Measurements from ENCODE around the gene SLC22A31. TPM values are rescaled to one million over a fixed set of nuclear protein-coding genes. Genes with fewer than 3 reads are reported as not detected.
"Not testable (repeated sequence)": the region's sequence is repeated elsewhere in the genome, so short reads cannot be mapped to it uniquely, and the experiment has no call there.

The SLC22A31 gene
- total and polyA plus RNA-seq, 5 donors from 2014 or later = 0.14 TPM; not detected in 4

DNA sequence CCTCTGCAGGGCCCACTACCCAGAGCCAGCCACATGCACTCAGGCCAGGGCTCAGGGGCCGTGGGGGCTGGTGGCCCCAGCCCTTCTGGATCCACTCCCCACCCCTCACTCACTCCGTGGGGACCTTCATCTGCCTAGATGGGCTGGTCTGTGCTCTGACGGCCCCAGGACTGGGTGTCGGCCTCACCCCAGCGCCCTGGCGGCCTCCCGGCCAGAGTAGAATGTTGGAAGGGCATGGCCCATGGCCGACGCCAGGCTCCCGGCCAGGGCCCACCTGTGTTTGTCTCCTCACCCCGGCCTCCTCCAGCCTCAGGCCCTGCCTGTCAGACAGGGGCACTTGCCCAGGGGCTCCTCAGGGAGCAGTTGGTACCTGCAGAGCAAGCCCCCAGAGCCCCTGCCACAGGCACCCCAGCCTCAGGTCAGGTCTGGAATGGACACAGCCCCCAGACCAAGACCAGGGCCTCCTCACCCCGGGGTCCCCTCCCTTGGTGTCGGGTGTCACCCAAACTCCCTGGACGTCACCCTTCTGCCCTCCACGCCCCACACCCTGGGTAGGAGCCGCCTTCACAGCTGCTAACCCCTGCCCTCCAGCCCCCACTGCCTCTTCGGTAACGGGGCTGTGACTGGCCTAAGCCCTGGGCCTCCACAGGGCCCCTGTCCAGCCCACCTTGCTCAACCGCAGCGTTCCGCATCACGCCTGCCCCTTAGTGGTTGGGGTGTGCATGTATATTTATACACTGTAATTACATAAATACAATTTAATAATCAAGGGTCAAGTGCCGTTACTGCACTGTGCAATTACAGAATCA lies 31.8 kb downstream of the SLC22A31 start:
- Mint-ChIP-seq H3K36me3 (no peaks in the 10 kb centered on the region), H3K4me1 (peaks cover 0 to 14% (median 2%) of the 10 kb centered on the region in 4 donors), H3K4me3 (no peak overlapping the region), H3K9me3 (no peaks in the 10 kb centered on the region), H3K27me3 (no peaks in the 10 kb centered on the region), H3K27ac (no peak overlapping the region)
- Histone ChIP-seq H3K36me3 (ENCODE audit: control insufficient read depth, insufficient read depth, low read length) (no peaks in the 10 kb centered on the region), H3K4me1 (ENCODE audit: control insufficient read depth, insufficient read depth, low read length, poor library complexity, severe bottlenecking) (peaks cover 25% of the 10 kb centered on the region), H3K4me3 (ENCODE audit: low read depth, low read length) (no peak overlapping the region), H3K27me3 (ENCODE audit: control insufficient read depth, insufficient read depth, low read length) (no peaks in the 10 kb centered on the region), H3K9me3 (ENCODE audit: control insufficient read depth in 2 of 2, low read length in 2 of 2) (no peaks in the 10 kb centered on the region), H3K27ac (ENCODE audit: insufficient read depth, low read length, poor library complexity, severe bottlenecking) (no peak overlapping the region)
- DNase-seq = no peak
- no peak for ATAC-seq (ENCODE audit: low read depth in 2 of 2)

DNA sequence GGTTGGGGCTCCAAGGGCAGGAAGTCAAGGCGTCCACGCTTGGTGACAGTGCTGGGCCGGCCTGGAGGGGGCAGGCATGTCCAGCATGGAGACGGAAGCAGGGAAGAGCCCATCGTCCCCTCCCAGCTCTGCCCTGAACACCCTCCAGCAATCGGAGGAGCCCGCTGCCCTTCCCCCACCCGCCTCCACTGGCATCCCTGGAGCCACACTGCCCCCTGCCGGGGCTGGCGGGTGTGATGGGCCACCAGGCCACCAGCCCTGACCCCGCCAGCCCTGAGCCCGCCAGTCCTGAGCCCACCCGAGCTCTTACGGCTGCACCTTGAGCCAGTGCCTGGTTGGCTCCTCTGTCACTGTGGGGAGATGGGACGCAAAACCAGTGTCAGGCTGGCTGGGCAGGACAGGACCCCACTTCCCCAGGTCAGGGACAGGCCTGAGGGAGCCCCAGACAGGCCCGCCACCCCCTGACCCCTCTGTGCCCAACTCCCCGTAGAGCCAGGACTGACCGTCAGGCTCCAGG lies 32.9 kb downstream of the SLC22A31 start:
- Histone ChIP-seq H3K4me3 (ENCODE audit: low read depth, low read length) (no peak overlapping the region), H3K9me3 (ENCODE audit: control insufficient read depth in 2 of 2, low read length in 2 of 2) (no peaks in the 10 kb centered on the region), H3K4me1 (ENCODE audit: control insufficient read depth, insufficient read depth, low read length, poor library complexity, severe bottlenecking) (peaks cover 25% of the 10 kb centered on the region), H3K36me3 (ENCODE audit: control insufficient read depth, insufficient read depth, low read length) (no peaks in the 10 kb centered on the region), H3K27ac (ENCODE audit: insufficient read depth, low read length, poor library complexity, severe bottlenecking) (no peak overlapping the region), H3K27me3 (ENCODE audit: control insufficient read depth, insufficient read depth, low read length) (no peaks in the 10 kb centered on the region)
- H3K4me1 Mint-ChIP-seq = peaks cover 0 to 14% (median 2%) of the 10 kb centered on the region in 4 donors
- DNase-seq (peak; percentile 68 to 79 (median 68)), ATAC-seq (ENCODE audit: low read depth in 2 of 2) (peak; percentile 16 to 18)
- H3K9me3 Mint-ChIP-seq = no peaks in the 10 kb centered on the region
- H3K36me3 Mint-ChIP-seq = no peaks in the 10 kb centered on the region
- H3K27me3 Mint-ChIP-seq = no peaks in the 10 kb centered on the region
- H3K27ac Mint-ChIP-seq = no peak overlapping the region
- H3K4me3 Mint-ChIP-seq = no peak overlapping the region

DNA sequence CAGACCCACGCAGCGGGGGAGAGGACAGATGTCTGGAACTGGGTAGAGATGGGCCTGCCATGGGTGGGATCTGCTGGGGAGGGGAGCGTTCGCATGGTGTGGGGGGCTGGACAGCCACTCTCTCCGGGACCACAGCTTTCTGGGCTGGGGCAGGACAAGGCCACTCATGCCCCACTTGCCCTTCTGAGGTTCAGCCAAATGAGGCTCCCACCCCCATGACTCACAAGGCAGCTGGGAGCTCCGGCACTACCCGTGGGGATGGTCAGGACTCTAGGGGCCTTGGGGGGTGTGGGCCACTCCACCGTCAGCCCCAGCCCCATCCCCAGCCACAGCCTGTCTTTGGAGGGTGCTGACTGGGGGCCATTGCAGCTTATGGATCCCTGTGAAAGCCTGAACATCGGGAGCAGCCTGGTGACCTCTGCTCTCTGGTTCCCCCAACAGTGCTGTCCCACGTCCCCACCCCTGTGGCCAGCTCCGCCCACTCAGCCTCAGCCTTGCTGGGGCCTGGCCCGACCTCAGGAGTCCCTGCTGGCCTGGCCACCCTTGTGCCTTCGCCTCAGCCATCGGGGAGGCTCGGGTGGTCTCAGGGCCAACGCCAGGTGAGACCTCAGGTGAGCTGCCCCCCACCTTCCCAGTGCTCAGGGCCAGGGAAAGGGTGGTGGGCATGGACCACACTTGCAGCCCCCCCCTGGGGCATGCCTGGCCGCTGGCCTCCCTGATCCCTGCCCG lies 33.5 kb downstream of the SLC22A31 start:
- H3K27me3 Mint-ChIP-seq = no peaks in the 10 kb centered on the region
- peaks cover 0 to 14% (median 2%) of the 10 kb centered on the region in 4 donors for H3K4me1 Mint-ChIP-seq

GRCh38 chr16:89165681-89165979 lies 34.7 kb downstream of the SLC22A31 start:
- not testable (repeated sequence) for H3K9me3 Mint-ChIP-seq; H3K9me3 ChIP-seq (ENCODE audit: control insufficient read depth in 2 of 2, low read length in 2 of 2); ATAC-seq (ENCODE audit: low read depth in 2 of 2); H3K27me3 ChIP-seq (ENCODE audit: control insufficient read depth, insufficient read depth, low read length); H3K4me3 Mint-ChIP-seq; H3K36me3 ChIP-seq (ENCODE audit: control insufficient read depth, insufficient read depth, low read length); DNase-seq; H3K4me3 ChIP-seq (ENCODE audit: low read depth, low read length); H3K36me3 Mint-ChIP-seq; H3K27me3 Mint-ChIP-seq; H3K4me1 Mint-ChIP-seq; H3K27ac ChIP-seq (ENCODE audit: insufficient read depth, low read length, poor library complexity, severe bottlenecking)
- H3K4me1 ChIP-seq (ENCODE audit: control insufficient read depth, insufficient read depth, low read length, poor library complexity, severe bottlenecking) = peaks cover 16% of the 10 kb centered on the region
- H3K27ac Mint-ChIP-seq = peak overlapping the region in 1 of 3 donors; percentile 75

More for the DNA sequence above, 33.5 kb downstream of the SLC22A31 start:
- H3K36me3 Mint-ChIP-seq = no peaks in the 10 kb centered on the region
- ATAC-seq (ENCODE audit: low read depth in 2 of 2) = no peak
- DNase-seq = peak in 1 of 3 donors; percentile 27
- Histone ChIP-seq H3K27me3 (ENCODE audit: control insufficient read depth, insufficient read depth, low read length) (no peaks in the 10 kb centered on the region), H3K9me3 (ENCODE audit: control insufficient read depth in 2 of 2, low read length in 2 of 2) (no peaks in the 10 kb centered on the region), H3K4me3 (ENCODE audit: low read depth, low read length) (no peak overlapping the region), H3K36me3 (ENCODE audit: control insufficient read depth, insufficient read depth, low read length) (no peaks in the 10 kb centered on the region), H3K27ac (ENCODE audit: insufficient read depth, low read length, poor library complexity, severe bottlenecking) (no peak overlapping the region), H3K4me1 (ENCODE audit: control insufficient read depth, insufficient read depth, low read length, poor library complexity, severe bottlenecking) (peaks cover 24% of the 10 kb centered on the region)
- no peaks in the 10 kb centered on the region for H3K9me3 Mint-ChIP-seq
- H3K4me3 Mint-ChIP-seq = no peak overlapping the region
- no peak overlapping the region for H3K27ac Mint-ChIP-seq

- Mint-ChIP-seq H3K27ac (no peak overlapping the region), H3K4me1 (peaks cover 0 to 5% (median 0%) of the 10 kb centered on the region in 4 donors), H3K27me3 (no peaks in the 10 kb centered on the region), H3K9me3 (no peaks in the 10 kb centered on the region), H3K36me3 (no peaks in the 10 kb centered on the region), H3K4me3 (no peak overlapping the region)
- DNase-seq (no peak), ATAC-seq (ENCODE audit: low read depth in 2 of 2) (no peak)
- no peak overlapping the region for H3K27ac ChIP-seq (ENCODE audit: insufficient read depth, low read length, poor library complexity, severe bottlenecking)
- H3K27me3 ChIP-seq (ENCODE audit: control insufficient read depth, insufficient read depth, low read length) = no peaks in the 10 kb centered on the region
- no peaks in the 10 kb centered on the region for H3K9me3 ChIP-seq (ENCODE audit: control insufficient read depth in 2 of 2, low read length in 2 of 2)
- no peak overlapping the region for H3K4me3 ChIP-seq (ENCODE audit: low read depth, low read length)
- H3K36me3 ChIP-seq (ENCODE audit: control insufficient read depth, insufficient read depth, low read length) = no peaks in the 10 kb centered on the region
- peaks cover 11% of the 10 kb centered on the region for H3K4me1 ChIP-seq (ENCODE audit: control insufficient read depth, insufficient read depth, low read length, poor library complexity, severe bottlenecking)
These were observed 35.3 kb downstream of the SLC22A31 start for GRCh38 chr16:89164847-89165680.

GRCh38 chr16:89164436-89164835 lies 35.9 kb downstream of the SLC22A31 start:
- H3K27ac Mint-ChIP-seq = peak overlapping the region in 1 of 3 donors; percentile 73
- H3K27me3 Mint-ChIP-seq = no peaks in the 10 kb centered on the region
- no peak overlapping the region for H3K27ac ChIP-seq (ENCODE audit: insufficient read depth, low read length, poor library complexity, severe bottlenecking)
- peaks cover 7% of the 10 kb centered on the region for H3K4me1 ChIP-seq (ENCODE audit: control insufficient read depth, insufficient read depth, low read length, poor library complexity, severe bottlenecking)
- H3K36me3 ChIP-seq (ENCODE audit: control insufficient read depth, insufficient read depth, low read length) = no peaks in the 10 kb centered on the region
- peak overlapping the region in 1 of 4 donors; percentile 61 for H3K4me3 Mint-ChIP-seq
- H3K27me3 ChIP-seq (ENCODE audit: control insufficient read depth, insufficient read depth, low read length) = no peaks in the 10 kb centered on the region
- H3K9me3 Mint-ChIP-seq = no peaks in the 10 kb centered on the region
- ATAC-seq (ENCODE audit: low read depth in 2 of 2) (no peak), DNase-seq (no peak)
- peaks cover 0 to 5% (median 0%) of the 10 kb centered on the region in 4 donors for H3K4me1 Mint-ChIP-seq
- no peaks in the 10 kb centered on the region for H3K36me3 Mint-ChIP-seq
- no peak overlapping the region for H3K4me3 ChIP-seq (ENCODE audit: low read depth, low read length)
- H3K9me3 ChIP-seq (ENCODE audit: control insufficient read depth in 2 of 2, low read length in 2 of 2) = no peaks in the 10 kb centered on the region

GRCh38 chr16:89163297-89163696 lies 37.0 kb downstream of the SLC22A31 start:
- Mint-ChIP-seq H3K27me3 (no peaks in the 10 kb centered on the region), H3K4me1 (peaks cover 0 to 6% (median under 1%) of the 10 kb centered on the region in 4 donors), H3K4me3 (no peak overlapping the region), H3K9me3 (no peaks in the 10 kb centered on the region), H3K27ac (no peak overlapping the region), H3K36me3 (no peaks in the 10 kb centered on the region)
- Histone ChIP-seq H3K27me3 (ENCODE audit: control insufficient read depth, insufficient read depth, low read length) (no peaks in the 10 kb centered on the region), H3K4me3 (ENCODE audit: low read depth, low read length) (no peak overlapping the region), H3K4me1 (ENCODE audit: control insufficient read depth, insufficient read depth, low read length, poor library complexity, severe bottlenecking) (peaks cover 7% of the 10 kb centered on the region), H3K36me3 (ENCODE audit: control insufficient read depth, insufficient read depth, low read length) (no peaks in the 10 kb centered on the region), H3K27ac (ENCODE audit: insufficient read depth, low read length, poor library complexity, severe bottlenecking) (no peak overlapping the region), H3K9me3 (ENCODE audit: control insufficient read depth in 2 of 2, low read length in 2 of 2) (no peaks in the 10 kb centered on the region)
- ATAC-seq (ENCODE audit: low read depth in 2 of 2) (no peak), DNase-seq (no peak)

All from CD4-positive, CD25-positive, alpha-beta regulatory T cell (primary cell).